IPS-18a (cell line): Measurements from ENCODE around the gene NNT.
"Not testable (repeated sequence)": the region's sequence is repeated elsewhere in the genome, so short reads cannot be mapped to it uniquely, and the experiment has no call there.

Experiments used
- H3K27ac ChIP-seq: one replicate; pipeline ENCODE4 v1.5.1; 2013; ENCODE audit warnings: low read length
- H3K27me3 ChIP-seq: one replicate; pipeline ENCODE4 v1.6.1; 2013; ENCODE audit warnings: mild to moderate bottlenecking, low read length; ENCODE audit not compliant: control insufficient read depth, insufficient read depth
- H3K36me3 ChIP-seq: one replicate; pipeline ENCODE4 v1.6.1; 2013; ENCODE audit warnings: low read depth, low read length; ENCODE audit not compliant: control insufficient read depth
- H3K4me1 ChIP-seq: one replicate; pipeline ENCODE4 v1.6.1; 2013; ENCODE audit warnings: low read depth, low read length; ENCODE audit not compliant: control insufficient read depth
- H3K4me3 ChIP-seq: one replicate; pipeline ENCODE4 v1.5.1; 2013; ENCODE audit warnings: low read length
- H3K9ac ChIP-seq: one replicate; pipeline ENCODE4 v1.6.1; 2013; ENCODE audit warnings: mild to moderate bottlenecking, low read length, moderate library complexity
- H3K9me3 ChIP-seq: one replicate; pipeline ENCODE4 v1.6.1; 2013; ENCODE audit warnings: low read depth, low read length; ENCODE audit not compliant: control insufficient read depth

NNT gene

GRCh38 chr5:43567967-43568366 lies 35.0 kb upstream of the NNT start:
- H3K9me3 ChIP-seq, result no peaks in the 10 kb centered on the region
- no peaks in the 10 kb centered on the region for H3K36me3 ChIP-seq
- H3K4me3 ChIP-seq, result no peak overlapping the region
- H3K9ac ChIP-seq, result no peak overlapping the region
- H3K4me1 ChIP-seq, result no peaks in the 10 kb centered on the region
- H3K27me3 ChIP-seq, result no peaks in the 10 kb centered on the region
- H3K27ac ChIP-seq, result no peak overlapping the region

GRCh38 chr5:43569236-43569746 lies 33.7 kb upstream of the NNT start:
- no peaks in the 10 kb centered on the region for H3K27me3 ChIP-seq
- H3K9me3 ChIP-seq, result no peaks in the 10 kb centered on the region
- H3K4me3 ChIP-seq, result no peak overlapping the region
- H3K4me1 ChIP-seq, result no peaks in the 10 kb centered on the region
- no peak overlapping the region for H3K9ac ChIP-seq
- H3K27ac ChIP-seq, result no peak overlapping the region
- no peaks in the 10 kb centered on the region for H3K36me3 ChIP-seq

- H3K9me3 ChIP-seq, result no peaks in the 10 kb centered on the region
- no peaks in the 10 kb centered on the region for H3K27me3 ChIP-seq
- no peaks in the 10 kb centered on the region for H3K36me3 ChIP-seq
- H3K9ac ChIP-seq, result no peak overlapping the region
- H3K4me1 ChIP-seq, result no peaks in the 10 kb centered on the region
- no peak overlapping the region for H3K27ac ChIP-seq
- no peak overlapping the region for H3K4me3 ChIP-seq
These were observed 32.4 kb upstream of the NNT start for GRCh38 chr5:43570450-43571158.

GRCh38 chr5:43571237-43571636 lies 31.7 kb upstream of the NNT start:
- no peaks in the 10 kb centered on the region for H3K9me3 ChIP-seq
- no peak overlapping the region for H3K9ac ChIP-seq
- no peaks in the 10 kb centered on the region for H3K36me3 ChIP-seq
- no peak overlapping the region for H3K27ac ChIP-seq
- no peak overlapping the region for H3K4me3 ChIP-seq
- H3K27me3 ChIP-seq, result no peaks in the 10 kb centered on the region
- no peaks in the 10 kb centered on the region for H3K4me1 ChIP-seq

GRCh38 chr5:43572357-43572756 lies 30.6 kb upstream of the NNT start:
- no peaks in the 10 kb centered on the region for H3K9me3 ChIP-seq
- no peak overlapping the region for H3K4me3 ChIP-seq
- H3K27ac ChIP-seq, result no peak overlapping the region
- no peaks in the 10 kb centered on the region for H3K36me3 ChIP-seq
- H3K4me1 ChIP-seq, result no peaks in the 10 kb centered on the region
- no peaks in the 10 kb centered on the region for H3K27me3 ChIP-seq
- no peak overlapping the region for H3K9ac ChIP-seq

GRCh38 chr5:43573058-43573457 lies 29.9 kb upstream of the NNT start:
- H3K4me3 ChIP-seq, result no peak overlapping the region
- no peaks in the 10 kb centered on the region for H3K27me3 ChIP-seq
- H3K4me1 ChIP-seq, result no peaks in the 10 kb centered on the region
- H3K9me3 ChIP-seq, result no peaks in the 10 kb centered on the region
- no peak overlapping the region for H3K27ac ChIP-seq
- no peak overlapping the region for H3K9ac ChIP-seq
- H3K36me3 ChIP-seq, result no peaks in the 10 kb centered on the region

GRCh38 chr5:43580402-43581210 lies 22.4 kb upstream of the NNT start:
- not testable (repeated sequence) for H3K4me1 ChIP-seq, H3K9ac ChIP-seq, H3K4me3 ChIP-seq, H3K36me3 ChIP-seq, H3K27ac ChIP-seq, H3K9me3 ChIP-seq, H3K27me3 ChIP-seq

- H3K4me1 ChIP-seq, result no peaks in the 10 kb centered on the region
- H3K36me3 ChIP-seq, result no peaks in the 10 kb centered on the region
- H3K4me3 ChIP-seq, result no peak overlapping the region
- no peaks in the 10 kb centered on the region for H3K9me3 ChIP-seq
- no peak overlapping the region for H3K9ac ChIP-seq
- no peak overlapping the region for H3K27ac ChIP-seq
- H3K27me3 ChIP-seq, result no peaks in the 10 kb centered on the region
These were observed 21.6 kb upstream of the NNT start for GRCh38 chr5:43581398-43581797.

GRCh38 chr5:43582082-43583005 lies 20.6 kb upstream of the NNT start:
- H3K9me3 ChIP-seq, result no peaks in the 10 kb centered on the region
- H3K4me1 ChIP-seq, result no peaks in the 10 kb centered on the region
- H3K9ac ChIP-seq, result no peak overlapping the region
- no peaks in the 10 kb centered on the region for H3K36me3 ChIP-seq
- H3K4me3 ChIP-seq, result no peak overlapping the region
- H3K27ac ChIP-seq, result no peak overlapping the region
- H3K27me3 ChIP-seq, result no peaks in the 10 kb centered on the region

GRCh38 chr5:43583724-43584123 lies 19.3 kb upstream of the NNT start:
- H3K9ac ChIP-seq, result no peak overlapping the region
- H3K4me3 ChIP-seq, result no peak overlapping the region
- no peak overlapping the region for H3K27ac ChIP-seq
- no peaks in the 10 kb centered on the region for H3K36me3 ChIP-seq
- no peaks in the 10 kb centered on the region for H3K4me1 ChIP-seq
- no peaks in the 10 kb centered on the region for H3K9me3 ChIP-seq
- no peaks in the 10 kb centered on the region for H3K27me3 ChIP-seq

- H3K27me3 ChIP-seq, result no peaks in the 10 kb centered on the region
- H3K9me3 ChIP-seq, result no peaks in the 10 kb centered on the region
- no peak overlapping the region for H3K27ac ChIP-seq
- no peak overlapping the region for H3K4me3 ChIP-seq
- no peaks in the 10 kb centered on the region for H3K4me1 ChIP-seq
- H3K9ac ChIP-seq, result no peak overlapping the region
- no peaks in the 10 kb centered on the region for H3K36me3 ChIP-seq
These were observed 18.7 kb upstream of the NNT start for GRCh38 chr5:43584166-43584699.
